Heart left ventricle (tissue), 13 donors: ENCODE results near the gene CHN2.

Experiments used
- POLR2A ChIP-seq, 2 donors: fragments of 450-650 bp; IDR thresholded peaks; one replicate each; pipeline ENCODE4 v1.6.1; 2017; ENCODE audit warnings: antibody characterized with exemption in 2 of 2, mild to moderate bottlenecking in 2 of 2, moderate library complexity in 2 of 2
- TF ChIP-seq, protein P1 (sequence below), 12 donors: fragments of 200-600 bp; sonication (generic) in 4 of 12; IDR thresholded peaks; one replicate each; pipeline versions ENCODE4 v1.5.0 to v1.8.0; 2018 to 2022; ENCODE audit warnings: antibody characterized with exemption in 12 of 12, mild to moderate bottlenecking in 5 of 12
- donor health status: ischemic (EF 13 %, LVEDD 7.1; RV severe dilation, severe dysfunction).
- donor health status: DM: no; HTN: yes; CAD: no.
- donor health status: DM: no; HTN: no; CAD: no.
- donor health status: ischemic (EF 25% LVEDD 6.9; RV normal size, moderate dysfunction).
- donor health status: ischemic (EF 25% LVEDD 5.7; RV mildly dilated, moderate dysfunction).
- donor health status: ischemic (EF 35%, LVEDD 5.7; RV mildly dilated, moderate dysfunction).
- donor health status: nonischemic (EF 11% LVEDD 7.7; RV severe dilation, severe dysfunction).
- donor health status: DM: yes; HTN: yes; CAD: no.
- donor health status: PGD.
- donor health status: ischemic (EF 29% LVEDD 5.4; RV normal size, mild dysfunction).
- donor health status: nonischemic (EF 23%, LVEDD 6.1; RV moderate dilation, normal function).

DNA sequence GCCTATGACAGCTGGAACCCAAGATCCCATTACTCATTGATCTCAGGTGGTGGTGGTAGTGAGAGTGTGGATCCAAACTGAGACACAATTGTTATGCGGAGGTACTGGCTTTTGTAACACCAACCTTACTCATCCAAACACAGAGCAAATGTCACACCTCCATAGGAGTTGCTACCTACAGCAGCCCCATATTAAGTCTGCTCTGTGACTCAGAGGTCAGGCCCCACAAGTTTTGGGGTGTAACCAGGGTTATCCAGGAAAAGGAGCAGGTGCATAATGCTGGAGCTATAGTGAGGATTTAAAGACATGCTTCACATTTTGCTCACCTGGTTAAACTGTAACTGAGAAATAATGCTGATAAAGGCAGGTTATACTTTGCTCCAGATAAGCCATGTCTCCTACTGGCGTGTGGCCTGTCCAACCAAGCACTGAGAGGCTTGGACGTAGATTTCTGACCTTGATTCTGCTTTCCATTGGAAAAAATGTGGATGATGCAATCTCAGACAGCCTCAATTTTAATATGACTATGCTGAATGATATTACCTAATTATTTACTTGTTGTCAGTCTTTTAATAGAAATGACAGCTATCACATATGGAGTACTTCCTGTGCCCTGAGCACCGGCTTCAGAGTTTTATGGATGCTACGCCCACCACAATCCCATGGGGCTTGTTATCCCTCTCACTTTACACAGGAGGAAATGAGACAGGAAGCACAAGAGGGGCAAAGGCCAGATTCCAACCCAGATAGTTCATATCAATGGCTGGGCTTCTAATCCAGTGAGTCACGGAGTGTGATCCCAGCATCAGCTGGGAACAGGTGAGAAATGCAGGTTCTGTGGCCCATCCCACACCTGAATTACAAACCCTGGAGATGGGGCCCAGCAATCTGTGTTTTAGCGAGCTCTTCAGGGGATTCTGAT is 181.3 kb downstream of the CHN2 start:
- TF ChIP-seq, protein P1, sequence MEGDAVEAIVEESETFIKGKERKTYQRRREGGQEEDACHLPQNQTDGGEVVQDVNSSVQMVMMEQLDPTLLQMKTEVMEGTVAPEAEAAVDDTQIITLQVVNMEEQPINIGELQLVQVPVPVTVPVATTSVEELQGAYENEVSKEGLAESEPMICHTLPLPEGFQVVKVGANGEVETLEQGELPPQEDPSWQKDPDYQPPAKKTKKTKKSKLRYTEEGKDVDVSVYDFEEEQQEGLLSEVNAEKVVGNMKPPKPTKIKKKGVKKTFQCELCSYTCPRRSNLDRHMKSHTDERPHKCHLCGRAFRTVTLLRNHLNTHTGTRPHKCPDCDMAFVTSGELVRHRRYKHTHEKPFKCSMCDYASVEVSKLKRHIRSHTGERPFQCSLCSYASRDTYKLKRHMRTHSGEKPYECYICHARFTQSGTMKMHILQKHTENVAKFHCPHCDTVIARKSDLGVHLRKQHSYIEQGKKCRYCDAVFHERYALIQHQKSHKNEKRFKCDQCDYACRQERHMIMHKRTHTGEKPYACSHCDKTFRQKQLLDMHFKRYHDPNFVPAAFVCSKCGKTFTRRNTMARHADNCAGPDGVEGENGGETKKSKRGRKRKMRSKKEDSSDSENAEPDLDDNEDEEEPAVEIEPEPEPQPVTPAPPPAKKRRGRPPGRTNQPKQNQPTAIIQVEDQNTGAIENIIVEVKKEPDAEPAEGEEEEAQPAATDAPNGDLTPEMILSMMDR (IDR thresholded peaks at IDR 0.05) = no peak
- TF ChIP-seq POLR2A (IDR thresholded peaks at IDR 0.05) = no peak
